ENCODE data around the gene TBC1D10B. TPM values are rescaled to one million over a fixed set of nuclear protein-coding genes. Genes with fewer than 3 reads are reported as not detected.

The TBC1D10B gene
- total RNA-seq, 1 experiment from 2014 or later: 49.2 TPM

DNA sequence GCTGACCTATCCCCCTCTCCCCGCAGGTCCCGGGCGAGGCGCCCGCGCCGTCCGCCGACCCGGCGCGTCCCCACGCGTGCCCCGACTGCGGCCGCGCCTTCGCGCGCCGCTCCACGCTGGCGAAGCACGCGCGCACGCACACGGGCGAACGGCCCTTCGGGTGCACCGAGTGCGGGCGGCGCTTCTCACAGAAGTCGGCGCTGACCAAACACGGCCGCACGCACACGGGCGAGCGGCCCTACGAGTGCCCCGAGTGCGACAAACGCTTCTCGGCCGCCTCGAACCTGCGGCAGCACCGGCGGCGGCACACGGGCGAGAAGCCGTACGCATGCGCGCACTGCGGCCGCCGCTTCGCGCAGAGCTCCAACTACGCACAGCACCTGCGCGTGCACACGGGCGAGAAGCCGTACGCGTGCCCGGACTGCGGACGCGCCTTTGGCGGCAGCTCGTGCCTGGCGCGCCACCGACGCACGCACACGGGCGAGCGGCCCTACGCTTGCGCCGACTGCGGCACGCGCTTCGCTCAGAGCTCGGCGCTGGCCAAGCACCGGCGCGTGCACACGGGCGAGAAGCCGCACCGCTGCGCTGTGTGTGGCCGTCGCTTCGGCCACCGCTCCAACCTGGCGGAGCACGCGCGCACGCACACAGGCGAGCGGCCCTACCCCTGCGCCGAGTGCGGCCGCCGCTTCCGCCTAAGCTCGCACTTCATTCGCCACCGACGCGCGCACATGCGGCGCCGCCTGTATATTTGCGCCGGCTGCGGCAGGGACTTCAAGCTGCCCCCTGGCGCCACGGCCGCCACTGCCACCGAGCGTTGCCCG, 47.4 kb upstream of the TBC1D10B start:
- BruUV-seq (replicated peaks): no TSS peak
- ChIA-PET CTCF (interaction anchor here (0.7 to 4.9 kb wide), 13 partner anchors 9 to 325 kb away, joined by 3 to 52 read pairs (median 4); partner anchors contain the start of genes DCTPP1, TBC1D10B, ZNF48 and ZNF771), RAD21 (ENCODE audit: low non-redundant PET in 1 of 2, low total read pairs in 2 of 2, uncharacterized antibody in 2 of 2, unreplicated experiment in 2 of 2) (interaction anchor here (0.6 to 1.4 kb wide), 6 partner anchors 9 to 40 kb away, joined by 3 to 13 read pairs (median 4); partner anchors contain the start of genes DCTPP1 (in 2 of the 2) and ZNF771 (in 1 of the 2)), POLR2A (interaction anchor here (0.9 to 2.0 kb wide), 7 partner anchors 8 to 216 kb away, joined by 3 to 15 read pairs (median 5); partner anchors contain the start of genes DCTPP1, ZNF48, ZNF764 and ZNF771)
- peaks cover 20% of the 10 kb centered on the region for H3K79me2 ChIP-seq (ENCODE audit: insufficient read depth, low read length)
- no peaks in the 10 kb centered on the region for H3K9me2 ChIP-seq (ENCODE audit: insufficient read depth)
- no peak overlapping the region for H2AFZ ChIP-seq (ENCODE audit: low read depth, low read length, poor library complexity, severe bottlenecking)
- H3K4me3 ChIP-seq (replicated peaks in 1 of 2; ENCODE audit: low read depth in 1 of 2, low read length in 2 of 2): peak overlapping the region; percentile 26 to 44
- no peaks in the 10 kb centered on the region for H3K9me3 ChIP-seq (ENCODE audit: control insufficient read depth in 1 of 2, insufficient read depth in 1 of 2, low read depth in 1 of 2, low read length in 2 of 2)
- TF ChIP-seq TCF7L2 (IDR thresholded peaks at IDR 0.05; ENCODE audit: borderline replicate concordance, extremely low read depth, insufficient read depth, insufficient read length) (peak; percentile 63), POLR2AphosphoS5 (IDR thresholded peaks at IDR 0.05; ENCODE audit: low read depth, low read length) (peak; percentile 69), YY1 (IDR thresholded peaks at IDR 0.05; ENCODE audit: extremely low read depth, insufficient replicate concordance, low read depth, low read length) (peak; percentile 4), ELF1 (IDR thresholded peaks at IDR 0.05; ENCODE audit: borderline replicate concordance, low read depth) (no peak), SIN3A (IDR thresholded peaks at IDR 0.05; ENCODE audit: low read depth) (0 out of 2 replicates have a peak, but pooled peaks have one; percentile 35), ZFX (IDR thresholded peaks at IDR 0.05) (0 out of 2 replicates have a peak, but pooled peaks have one; percentile 23), CBX3 (IDR thresholded peaks at IDR 0.05; ENCODE audit: low read depth) (peak; percentile 45; the same call in 1 of the 2 replicates), POLR2A (IDR thresholded peaks at IDR 0.05; ENCODE audit: borderline replicate concordance, extremely low read depth, insufficient read depth, insufficient read length) (peak; percentile 13), SP1 (IDR thresholded peaks at IDR 0.05; ENCODE audit: low read depth) (no peak)
- TF ChIP-seq, protein P1, sequence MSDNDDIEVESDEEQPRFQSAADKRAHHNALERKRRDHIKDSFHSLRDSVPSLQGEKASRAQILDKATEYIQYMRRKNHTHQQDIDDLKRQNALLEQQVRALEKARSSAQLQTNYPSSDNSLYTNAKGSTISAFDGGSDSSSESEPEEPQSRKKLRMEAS (IDR thresholded peaks at IDR 0.05): peak; percentile 97
- TF ChIP-seq, protein P2, sequence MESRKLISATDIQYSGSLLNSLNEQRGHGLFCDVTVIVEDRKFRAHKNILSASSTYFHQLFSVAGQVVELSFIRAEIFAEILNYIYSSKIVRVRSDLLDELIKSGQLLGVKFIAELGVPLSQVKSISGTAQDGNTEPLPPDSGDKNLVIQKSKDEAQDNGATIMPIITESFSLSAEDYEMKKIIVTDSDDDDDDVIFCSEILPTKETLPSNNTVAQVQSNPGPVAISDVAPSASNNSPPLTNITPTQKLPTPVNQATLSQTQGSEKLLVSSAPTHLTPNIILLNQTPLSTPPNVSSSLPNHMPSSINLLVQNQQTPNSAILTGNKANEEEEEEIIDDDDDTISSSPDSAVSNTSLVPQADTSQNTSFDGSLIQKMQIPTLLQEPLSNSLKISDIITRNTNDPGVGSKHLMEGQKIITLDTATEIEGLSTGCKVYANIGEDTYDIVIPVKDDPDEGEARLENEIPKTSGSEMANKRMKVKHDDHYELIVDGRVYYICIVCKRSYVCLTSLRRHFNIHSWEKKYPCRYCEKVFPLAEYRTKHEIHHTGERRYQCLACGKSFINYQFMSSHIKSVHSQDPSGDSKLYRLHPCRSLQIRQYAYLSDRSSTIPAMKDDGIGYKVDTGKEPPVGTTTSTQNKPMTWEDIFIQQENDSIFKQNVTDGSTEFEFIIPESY (IDR thresholded peaks at IDR 0.05; ENCODE audit: extremely low read depth, insufficient replicate concordance, low read length): no peak
- TF ChIP-seq, protein P3, sequence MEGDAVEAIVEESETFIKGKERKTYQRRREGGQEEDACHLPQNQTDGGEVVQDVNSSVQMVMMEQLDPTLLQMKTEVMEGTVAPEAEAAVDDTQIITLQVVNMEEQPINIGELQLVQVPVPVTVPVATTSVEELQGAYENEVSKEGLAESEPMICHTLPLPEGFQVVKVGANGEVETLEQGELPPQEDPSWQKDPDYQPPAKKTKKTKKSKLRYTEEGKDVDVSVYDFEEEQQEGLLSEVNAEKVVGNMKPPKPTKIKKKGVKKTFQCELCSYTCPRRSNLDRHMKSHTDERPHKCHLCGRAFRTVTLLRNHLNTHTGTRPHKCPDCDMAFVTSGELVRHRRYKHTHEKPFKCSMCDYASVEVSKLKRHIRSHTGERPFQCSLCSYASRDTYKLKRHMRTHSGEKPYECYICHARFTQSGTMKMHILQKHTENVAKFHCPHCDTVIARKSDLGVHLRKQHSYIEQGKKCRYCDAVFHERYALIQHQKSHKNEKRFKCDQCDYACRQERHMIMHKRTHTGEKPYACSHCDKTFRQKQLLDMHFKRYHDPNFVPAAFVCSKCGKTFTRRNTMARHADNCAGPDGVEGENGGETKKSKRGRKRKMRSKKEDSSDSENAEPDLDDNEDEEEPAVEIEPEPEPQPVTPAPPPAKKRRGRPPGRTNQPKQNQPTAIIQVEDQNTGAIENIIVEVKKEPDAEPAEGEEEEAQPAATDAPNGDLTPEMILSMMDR (IDR thresholded peaks at IDR 0.05 in 2 of 3, conservative IDR thresholded peaks at IDR 0.05 in 1 of 3; ENCODE audit: borderline replicate concordance in 1 of 3, insufficient read depth in 1 of 3, low read depth in 2 of 3, low read length in 2 of 3): peak in 1 of 3 experiments; percentile 35; a peak in 1 of 6 replicates
- TF ChIP-seq, protein P4, sequence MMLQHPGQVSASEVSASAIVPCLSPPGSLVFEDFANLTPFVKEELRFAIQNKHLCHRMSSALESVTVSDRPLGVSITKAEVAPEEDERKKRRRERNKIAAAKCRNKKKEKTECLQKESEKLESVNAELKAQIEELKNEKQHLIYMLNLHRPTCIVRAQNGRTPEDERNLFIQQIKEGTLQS (IDR thresholded peaks at IDR 0.05): no peak
- H3K27ac ChIP-seq (ENCODE audit: low read depth, low read length): peak overlapping the region; percentile 83
- H4K20me1 ChIP-seq (ENCODE audit: insufficient read depth): peaks cover 3% of the 10 kb centered on the region; the same call in 1 of the 2 replicates
- peaks cover 6 to 39% of the 10 kb centered on the region in 2 experiments; a peak in 3 of 4 replicates for H3K4me1 ChIP-seq (ENCODE audit: control insufficient read depth in 1 of 2, insufficient read depth in 2 of 2, low read length in 2 of 2)
- peak overlapping the region; percentile 79 for H3K4me2 ChIP-seq (ENCODE audit: low read length)
- no peaks in the 10 kb centered on the region for H3K27me3 ChIP-seq (ENCODE audit: insufficient read depth, low read length)
- peak; percentile 91 for ATAC-seq
- intact Hi-C loops (cut with micrococcal nuclease): no loop called here
- H3K36me3 ChIP-seq (ENCODE audit: control insufficient read depth in 1 of 2, insufficient read depth in 2 of 2, low read length in 2 of 2): peaks cover 10 to 30% of the 10 kb centered on the region in 2 experiments; a peak in 2 of 4 replicates
- peak; percentile 91 for DNase-seq (ENCODE audit: low read depth, low spot score)
- H3K9ac ChIP-seq (ENCODE audit: low read length): peak overlapping the region; percentile 65
